GM21423 (cell line): ENCODE data around the gene PDE4B.
"Not testable (repeated sequence)": the region's sequence is repeated elsewhere in the genome, so short reads cannot be mapped to it uniquely, and the experiment has no call there.

Experiments used
- ATAC-seq: cut with Tn5 transposase; IDR thresholded peaks from one replicate; pipeline ENCODE4 v1.9.1; 2021; ENCODE audit warnings: mild to moderate bottlenecking, moderate library complexity; ENCODE audit not compliant: unreplicated experiment

PDE4B gene

DNA sequence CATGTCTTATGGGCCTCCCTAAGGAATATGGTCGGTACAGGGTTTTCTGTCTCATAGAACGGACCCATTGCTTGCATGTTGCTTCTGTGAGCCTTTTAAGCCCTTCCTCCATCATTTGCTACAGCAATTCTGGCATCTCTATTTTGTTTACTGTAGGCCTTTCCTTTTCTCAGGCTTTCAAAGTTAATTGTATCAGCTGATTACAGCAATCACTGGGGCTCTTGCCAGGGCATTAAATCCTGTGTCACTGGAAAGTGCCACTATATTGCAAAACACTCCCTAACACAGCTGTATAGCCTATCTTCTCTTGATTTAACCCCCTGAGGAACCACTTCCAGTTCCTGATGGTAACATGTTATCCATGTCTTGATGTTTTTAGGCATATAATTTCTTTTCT lies 156.5 kb downstream of the PDE4B start:
- no peak for ATAC-seq

DNA sequence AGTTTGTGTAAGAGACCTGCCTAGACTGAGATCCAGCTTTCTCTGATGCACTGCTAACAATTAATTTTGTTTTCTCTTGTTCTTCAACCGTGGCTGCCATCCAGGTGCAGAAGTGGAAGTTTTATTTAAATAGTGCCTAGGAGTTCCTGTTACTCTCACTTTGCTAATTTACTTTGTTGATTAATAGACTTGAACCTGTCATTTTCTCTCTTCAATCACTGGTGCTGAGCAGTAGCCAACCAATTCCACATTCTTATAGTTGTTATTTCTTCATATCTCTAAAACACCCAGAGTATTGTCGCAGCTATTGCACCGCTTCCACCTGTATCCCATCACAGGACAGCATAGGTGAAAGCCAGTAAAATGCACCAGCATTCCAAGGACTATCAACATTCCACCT lies 157.2 kb downstream of the PDE4B start:
- no peak for ATAC-seq

DNA sequence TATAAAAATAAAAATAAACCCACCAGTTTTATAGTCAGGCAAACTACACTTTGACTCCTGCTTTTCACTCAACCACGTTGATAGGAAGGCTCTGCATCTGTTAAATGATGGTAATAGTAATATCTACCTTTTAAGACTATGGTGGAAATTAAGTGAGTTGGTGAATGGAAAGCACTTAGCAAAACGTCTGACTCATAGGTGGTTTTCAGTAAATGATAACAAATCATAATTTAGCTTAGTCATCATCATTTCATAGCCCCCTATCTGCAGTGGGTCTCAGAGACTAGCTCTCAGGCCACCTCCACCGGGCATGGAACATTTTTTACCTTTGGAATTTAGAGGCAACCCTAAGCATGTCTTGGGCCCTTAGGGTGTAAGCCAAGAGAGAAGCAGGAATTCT lies 160.0 kb downstream of the PDE4B start:
- no peak for ATAC-seq

DNA sequence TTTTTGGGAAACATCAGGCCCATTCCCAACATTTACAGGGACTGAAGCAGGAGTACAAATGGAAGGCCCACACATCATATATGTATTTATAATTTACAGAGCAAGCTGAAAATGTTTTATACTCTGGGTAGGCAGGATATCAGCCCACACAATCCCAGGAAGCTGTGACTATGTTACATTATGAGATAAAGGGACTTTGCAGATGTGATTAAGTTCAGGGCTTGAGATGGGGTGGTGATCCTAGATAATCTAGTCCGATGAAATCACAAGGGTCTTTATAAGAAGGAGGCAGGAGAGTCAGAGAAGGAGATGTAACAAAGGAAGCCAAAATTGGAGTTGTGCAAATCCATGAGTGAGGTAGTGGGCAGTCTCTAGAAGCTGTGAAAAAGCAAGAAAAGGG lies 160.5 kb downstream of the PDE4B start:
- no peak for ATAC-seq

DNA sequence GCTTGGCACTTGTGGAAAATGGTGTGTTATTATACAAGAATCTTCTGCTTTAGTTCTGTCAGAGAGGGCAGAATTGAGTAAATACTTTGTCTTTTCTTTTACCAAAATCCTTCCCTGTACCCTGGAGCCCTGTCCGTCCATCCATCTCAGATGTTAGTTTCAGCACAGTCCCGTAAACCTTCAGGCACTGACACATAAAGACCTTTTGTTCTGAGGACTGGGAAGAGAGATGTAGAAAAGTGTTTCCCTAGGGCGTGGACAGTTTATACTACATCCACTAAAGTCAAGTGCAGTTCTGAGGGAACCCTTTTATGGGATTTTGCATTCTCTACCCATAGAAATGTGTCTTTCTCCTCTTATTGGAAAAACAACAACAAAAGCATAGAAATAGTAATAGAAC lies 162.4 kb downstream of the PDE4B start:
- no peak for ATAC-seq

DNA sequence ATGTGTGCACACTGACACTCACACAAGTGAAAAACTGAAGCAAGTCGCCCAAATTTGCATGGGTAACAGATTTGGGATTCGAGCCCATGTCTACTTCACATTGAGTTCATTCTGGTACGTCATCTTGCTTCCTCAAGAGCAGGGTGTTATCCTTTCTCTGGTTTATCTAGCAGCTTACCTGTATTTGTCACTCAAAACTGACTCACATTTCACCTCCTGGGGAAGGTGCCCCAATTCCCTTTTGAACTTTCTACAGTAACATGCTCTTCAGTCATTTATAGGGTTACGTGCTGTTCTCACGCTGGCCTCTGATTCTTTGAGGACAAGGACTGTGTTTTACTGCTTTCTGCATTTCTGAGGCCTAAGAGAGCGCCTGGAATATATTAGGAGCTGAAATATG lies 162.8 kb downstream of the PDE4B start:
- no peak for ATAC-seq

DNA sequence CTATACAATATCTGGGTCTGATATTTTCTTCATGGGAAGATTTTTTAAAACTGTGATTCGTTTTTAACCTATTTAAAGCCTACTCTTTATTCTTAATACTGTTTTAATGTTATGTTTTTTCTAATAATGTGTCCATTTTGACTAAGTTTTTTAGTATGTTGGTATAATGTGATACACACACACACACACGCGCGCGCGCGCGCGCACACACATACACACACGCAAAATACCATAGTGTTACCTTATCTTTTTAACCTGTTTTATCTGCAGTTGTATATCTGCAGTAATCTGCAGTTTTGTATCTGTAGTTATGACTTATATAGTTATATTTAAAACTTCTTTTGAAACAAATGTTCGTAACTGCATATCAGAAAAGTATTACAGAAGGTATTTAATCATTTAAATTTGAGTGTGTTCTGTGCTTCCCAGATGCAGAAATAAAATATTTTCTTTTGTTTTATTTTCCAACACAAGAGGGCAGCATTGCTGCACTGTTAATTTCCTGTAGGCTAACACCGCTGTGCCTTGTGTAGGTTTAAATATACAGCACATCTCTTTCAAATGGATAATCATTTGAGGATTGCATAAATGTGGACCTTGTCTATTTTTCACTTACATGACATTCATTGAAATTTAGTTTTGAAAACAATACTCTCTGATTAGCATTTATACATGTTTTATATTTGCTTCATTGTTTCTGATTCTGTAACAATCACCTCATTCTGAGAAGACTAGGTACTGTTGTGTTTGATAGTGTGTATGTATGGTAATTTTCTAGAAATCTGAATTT lies 166.1 kb downstream of the PDE4B start:
- ATAC-seq: no peak

DNA sequence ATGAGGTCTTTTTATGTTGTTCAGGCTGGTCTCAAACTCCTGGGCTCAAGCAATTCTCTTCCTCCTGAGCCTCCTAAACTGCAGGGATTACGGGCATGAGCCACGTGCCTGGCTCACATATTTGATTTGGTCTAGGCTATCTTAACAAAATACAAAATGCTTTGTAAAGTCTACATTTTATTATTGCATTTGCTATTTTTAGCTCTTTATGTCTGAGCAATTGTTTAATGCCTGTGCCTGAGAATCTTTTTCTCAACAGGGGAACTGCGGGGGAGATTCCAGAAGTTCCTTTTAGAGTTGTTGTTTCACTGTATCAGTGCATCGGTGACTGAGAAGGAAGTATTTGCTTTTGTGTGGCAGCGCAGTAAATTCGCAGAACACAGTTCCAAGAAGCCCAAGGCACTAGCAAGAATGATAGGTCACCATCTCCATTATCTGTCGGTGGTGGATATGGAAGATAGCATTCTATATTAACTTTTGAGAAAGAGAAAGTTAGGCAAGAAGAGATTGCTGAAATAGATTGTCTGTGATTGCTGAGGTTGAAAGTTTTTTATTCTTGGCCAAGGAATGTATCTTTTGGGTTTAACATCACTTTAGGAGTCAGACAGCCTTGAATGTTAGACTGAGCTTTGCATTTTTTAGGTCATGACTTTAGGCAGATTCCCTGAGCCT lies 167.3 kb downstream of the PDE4B start:
- ATAC-seq: no peak

DNA sequence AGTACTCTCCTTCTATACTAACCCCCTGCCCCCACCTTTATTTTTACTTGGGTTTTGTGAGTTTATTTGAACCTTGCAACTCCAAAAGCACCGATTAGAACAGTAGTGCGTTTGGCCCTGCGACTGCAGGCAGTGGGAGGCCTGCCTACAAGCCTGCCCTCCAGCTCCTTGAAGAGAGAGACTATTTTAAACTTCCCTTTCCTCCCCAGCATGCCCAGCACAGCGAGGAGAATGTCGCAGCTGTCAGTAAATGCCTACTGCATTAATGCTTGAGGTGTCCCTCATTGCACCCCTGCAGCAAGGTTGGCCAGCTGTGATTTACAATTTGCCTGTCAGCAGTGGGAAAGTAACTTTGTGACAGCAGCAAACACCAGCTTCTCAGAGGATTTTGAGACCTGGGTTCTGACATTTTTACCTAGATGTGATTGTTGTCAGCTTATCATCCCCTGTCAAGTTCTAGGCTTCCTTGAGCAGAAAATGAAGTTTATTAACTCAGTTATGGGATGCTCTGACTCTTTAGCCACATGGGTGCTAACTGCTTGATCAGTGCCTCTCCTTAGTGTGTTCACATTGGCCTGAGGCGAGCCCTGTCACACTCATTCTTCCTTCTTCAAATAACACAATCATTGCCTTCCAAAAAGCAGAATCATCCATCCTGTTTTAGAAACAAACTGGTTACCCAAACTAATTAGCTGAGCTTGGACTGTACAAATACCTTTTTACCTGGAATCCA lies 170.6 kb downstream of the PDE4B start:
- no peak for ATAC-seq

DNA sequence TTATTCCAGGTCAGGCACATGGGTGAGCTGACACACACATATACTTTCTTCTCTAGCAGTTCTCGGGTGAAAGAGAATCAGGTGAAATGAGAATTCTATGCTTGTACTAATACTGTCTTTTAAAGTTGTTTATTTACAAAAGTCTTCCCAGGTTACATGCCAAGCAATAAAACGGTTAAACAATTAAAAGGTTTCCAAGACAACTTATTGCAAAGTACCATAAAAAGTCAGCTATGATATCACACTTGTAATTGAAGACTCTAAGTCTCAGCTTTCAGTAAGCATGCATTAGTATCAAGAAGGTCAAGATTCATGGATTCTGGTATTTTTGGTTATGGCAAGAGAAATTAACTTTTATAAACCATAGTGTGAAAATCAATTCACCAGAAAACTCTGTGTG lies 171.4 kb downstream of the PDE4B start:
- ATAC-seq: no peak

DNA sequence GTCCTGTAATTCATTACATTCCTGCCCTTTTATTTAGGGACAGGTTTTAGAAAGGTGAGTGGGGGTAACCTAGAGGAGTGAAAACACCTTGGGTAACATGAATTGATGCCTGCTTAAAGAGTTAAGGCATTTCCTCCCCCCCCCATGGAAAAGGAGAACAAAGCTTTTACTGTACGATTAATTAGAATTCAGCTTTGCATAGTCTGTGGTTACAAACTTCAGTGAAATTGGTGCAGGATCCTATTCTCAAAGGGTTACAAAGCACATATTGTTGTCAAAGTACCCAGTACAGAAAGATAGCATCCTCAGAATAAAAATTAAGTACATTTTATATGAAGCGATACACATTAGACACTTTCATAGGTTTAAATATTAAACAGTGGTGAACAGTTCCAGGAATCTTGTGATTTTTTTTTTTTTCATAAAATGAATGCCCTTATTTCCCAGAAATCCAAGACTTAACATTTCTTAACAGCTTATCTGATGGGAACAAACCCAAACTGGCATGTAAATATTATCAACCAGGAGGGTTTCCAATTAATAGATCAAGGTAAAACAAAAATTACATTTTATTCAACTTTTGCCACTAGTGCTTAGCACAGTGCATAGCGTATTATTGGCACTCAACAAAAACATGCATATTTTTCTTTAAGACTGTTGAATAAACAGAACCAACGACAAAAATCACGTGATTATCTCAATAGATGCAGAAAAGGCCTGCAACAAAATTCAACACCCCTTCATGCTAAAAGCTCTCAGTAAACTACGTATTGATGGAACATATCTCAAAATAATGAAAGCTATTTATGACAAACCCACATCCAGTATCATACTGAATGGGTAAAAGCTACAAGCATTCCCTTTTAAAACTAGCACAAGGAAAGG lies 172.7 kb downstream of the PDE4B start:
- ATAC-seq: no peak

DNA sequence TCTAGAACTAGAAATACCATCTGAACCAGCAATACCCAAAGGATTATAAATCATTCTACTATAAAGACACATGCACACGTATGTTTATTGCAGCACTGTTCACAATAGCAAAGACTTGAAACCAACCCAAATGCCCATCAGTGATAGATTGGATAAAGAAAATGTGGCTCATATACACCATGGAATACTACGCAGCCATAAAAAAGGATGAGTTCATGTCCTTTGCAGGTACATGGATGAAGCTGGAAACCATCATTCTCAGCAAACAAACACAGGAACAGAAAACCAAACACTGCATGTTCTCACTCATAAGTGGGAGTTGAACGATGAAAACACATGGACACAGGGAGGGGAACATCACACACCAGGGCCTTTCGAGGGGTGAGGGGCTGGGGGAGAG lies 174.8 kb downstream of the PDE4B start:
- ATAC-seq: not testable (repeated sequence)

DNA sequence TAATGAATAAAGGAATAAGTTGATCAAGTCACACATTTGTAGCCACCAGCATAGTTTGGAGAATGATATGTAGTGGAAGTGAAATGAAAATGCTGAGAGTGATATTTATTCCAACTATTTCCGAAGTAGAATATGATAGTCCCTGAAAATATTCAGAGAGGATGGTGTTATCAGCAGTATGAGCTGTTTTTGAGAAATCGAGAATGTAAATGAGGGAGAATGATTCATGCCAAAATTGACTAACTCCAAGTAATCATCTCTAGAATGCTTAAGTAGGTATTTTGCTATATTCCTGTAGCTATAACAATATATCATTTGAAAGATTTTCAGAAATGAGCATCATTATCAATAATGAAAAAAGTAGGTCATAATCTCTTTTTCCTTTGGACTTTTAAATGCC lies 178.9 kb downstream of the PDE4B start:
- no peak for ATAC-seq

DNA sequence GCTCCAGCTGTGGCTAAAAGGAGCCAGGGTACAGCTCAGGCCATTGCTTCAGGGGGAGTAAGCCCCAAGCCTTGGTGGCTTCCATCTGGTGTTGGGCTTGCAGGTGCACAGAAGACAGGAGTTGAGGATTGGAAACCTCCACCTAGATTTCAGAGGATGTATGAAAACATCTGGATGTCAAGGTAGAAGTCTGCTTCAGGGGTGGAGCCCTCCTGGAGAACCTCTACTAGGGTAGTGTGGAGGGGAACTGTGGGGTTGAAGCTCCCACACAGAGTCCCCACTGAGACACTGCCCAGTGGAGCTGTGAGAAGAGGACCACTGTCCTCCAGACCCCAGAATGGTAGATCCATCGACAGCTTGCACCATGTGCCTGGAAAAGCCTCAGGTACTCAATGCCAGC lies 183.0 kb downstream of the PDE4B start:
- no peak for ATAC-seq

DNA sequence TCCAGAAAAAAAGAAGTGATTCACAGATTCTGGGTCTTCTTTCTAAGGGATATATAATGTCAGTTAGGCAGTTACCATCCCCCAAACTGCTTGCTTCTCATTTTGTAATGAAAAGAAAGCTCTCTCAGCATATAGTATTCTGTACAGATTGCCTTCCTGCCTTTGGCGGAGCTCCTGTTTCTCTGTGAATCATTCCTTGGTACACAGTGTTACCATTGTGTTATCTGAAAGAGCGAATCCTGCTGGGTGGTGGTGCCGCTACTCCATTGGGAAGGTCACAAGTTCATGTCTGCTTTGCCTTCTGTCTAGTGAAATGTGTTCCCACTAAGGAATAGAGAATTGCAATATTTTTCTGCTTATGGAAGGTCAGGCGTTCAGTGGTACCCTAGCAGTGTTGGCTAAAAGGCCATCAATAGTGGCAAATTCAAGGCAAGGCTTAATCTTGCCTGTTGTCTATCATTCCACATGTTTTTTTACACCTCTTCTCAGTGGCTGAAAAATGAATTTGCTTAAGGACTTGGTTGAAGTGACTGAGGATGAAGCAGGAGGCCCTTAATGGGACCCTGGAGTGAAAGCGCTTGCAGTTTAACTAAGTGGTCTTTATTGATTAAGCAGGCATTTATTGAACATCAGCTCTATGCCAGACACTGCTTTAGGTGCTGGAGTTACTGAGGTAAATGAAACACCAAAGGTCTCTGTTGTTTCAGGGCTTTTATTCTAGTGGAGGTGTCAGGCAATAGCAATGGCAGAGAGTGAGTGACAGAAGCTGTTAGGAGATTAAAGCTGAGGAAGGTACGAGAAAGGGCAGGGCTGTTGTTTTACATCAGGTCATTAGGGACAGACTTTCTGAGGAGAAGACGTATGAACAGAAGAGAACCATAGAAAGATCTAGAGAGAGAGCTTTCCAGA lies 186.7 kb downstream of the PDE4B start:
- ATAC-seq: no peak

DNA sequence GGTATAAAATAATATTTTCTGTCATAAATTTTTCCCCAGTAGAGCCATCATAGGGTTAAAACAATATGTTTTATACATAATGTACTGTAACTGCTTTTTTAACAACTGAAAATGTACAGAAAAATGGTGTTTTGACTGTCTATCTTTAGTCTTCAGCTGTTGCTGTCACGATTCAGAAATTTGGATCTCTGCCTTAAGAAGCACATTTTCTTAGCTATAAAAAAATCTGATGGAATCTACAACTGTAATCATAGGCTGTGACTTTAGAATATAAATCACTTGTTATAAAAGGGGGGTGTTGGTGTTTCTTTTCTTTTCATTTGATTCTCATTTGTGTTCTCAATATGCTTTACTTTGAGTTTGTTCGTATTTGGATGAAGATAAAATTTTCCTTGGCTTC lies 187.5 kb downstream of the PDE4B start:
- no peak for ATAC-seq

DNA sequence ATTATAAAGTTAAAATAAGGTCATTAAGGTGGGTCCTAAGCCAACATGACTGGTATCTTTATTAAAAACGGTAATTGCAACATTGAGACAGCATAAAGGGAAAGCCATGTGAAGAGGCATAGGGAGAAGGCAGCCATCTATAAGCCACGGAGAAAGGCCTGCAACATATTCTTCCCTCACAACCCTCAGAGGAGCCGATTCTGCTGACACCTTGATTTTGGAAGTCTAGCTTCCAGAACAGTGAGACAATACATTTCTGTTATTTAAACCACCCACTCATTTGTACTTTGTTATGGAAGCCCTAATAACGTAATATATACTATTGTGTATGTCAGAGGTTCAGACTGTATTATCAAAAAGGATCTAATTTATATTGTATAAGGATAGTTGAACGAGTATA lies 190.8 kb downstream of the PDE4B start:
- ATAC-seq: no peak

DNA sequence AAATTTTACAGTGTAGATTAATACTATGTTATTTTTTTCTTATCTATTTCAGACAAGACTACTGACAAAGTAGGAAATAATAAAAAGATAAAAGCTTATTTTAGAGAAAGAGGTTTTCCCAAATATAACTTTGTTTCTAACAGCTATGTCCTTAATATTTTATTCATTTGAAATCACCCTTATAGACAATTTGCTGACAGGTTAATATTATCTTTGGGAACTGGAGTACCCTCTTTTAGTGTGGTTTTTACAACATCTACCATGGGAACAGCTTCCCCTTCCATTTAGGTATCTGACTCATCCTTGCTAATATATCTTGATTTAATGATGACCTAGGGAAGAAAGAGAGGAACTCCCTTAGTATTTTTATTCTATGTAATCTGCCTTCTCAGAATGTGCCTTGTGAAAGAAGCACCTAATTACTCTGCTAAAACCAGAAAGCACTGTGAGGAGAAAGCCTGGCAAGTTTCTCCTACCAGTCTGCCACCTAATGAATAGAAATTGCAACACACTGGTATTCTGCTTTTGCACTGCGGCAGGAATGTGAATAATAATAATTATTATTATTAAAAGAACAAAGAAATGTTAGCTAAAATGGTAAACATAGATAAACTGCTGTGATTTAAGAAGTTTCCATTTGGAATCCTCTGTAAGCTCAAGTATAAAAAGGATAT lies 192.8 kb downstream of the PDE4B start:
- ATAC-seq: no peak

DNA sequence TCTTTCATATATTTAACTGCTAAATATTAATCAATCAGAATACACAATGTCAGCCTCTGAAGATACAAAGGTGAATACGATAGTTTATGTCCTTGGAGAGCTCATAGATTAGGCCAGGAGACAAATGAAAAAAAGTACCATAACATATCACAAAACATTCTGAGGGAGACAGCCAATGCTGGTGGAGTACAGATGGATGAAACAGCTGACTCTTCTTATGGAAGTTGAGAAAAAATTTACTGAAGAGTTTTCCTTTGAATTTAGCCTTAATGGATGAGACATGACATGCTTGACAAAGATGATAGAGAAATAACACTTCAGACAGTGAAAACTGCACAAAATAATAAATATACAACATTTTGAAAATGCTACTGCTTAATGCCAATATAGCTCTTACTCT lies 193.5 kb downstream of the PDE4B start:
- no peak for ATAC-seq
